Neuronal stem cell (in vitro differentiated cells): ENCODE data around the gene MAGEL2.
A peak's percentile ranks its signal among the peaks of the same experiment; 100 is the strongest.

ENCODE experiments used
- DNase-seq: peaks from one replicate; pipeline ENCODE4 v3.0.0-alpha.2; 2013; ENCODE audit warnings: low spot score
- H2AFZ ChIP-seq: one replicate; pipeline ENCODE4 v1.6.1; 2013; ENCODE audit warnings: mild to moderate bottlenecking, low read length, inconsistent platforms
- H2AK5ac ChIP-seq: 2 replicates; pipeline ENCODE4 v1.6.1; 2013; ENCODE audit warnings: low read depth, mild to moderate bottlenecking, inconsistent platforms, low read length, moderate library complexity, mixed read lengths
- H2BK120ac ChIP-seq: 2 replicates; pipeline ENCODE4 v1.6.1; 2013; ENCODE audit warnings: low read depth, mild to moderate bottlenecking, inconsistent platforms, low read length, moderate library complexity, mixed read lengths
- H2BK12ac ChIP-seq: one replicate; pipeline ENCODE4 v1.6.1; 2013; ENCODE audit warnings: low read length, inconsistent platforms
- H2BK15ac ChIP-seq: 2 replicates; pipeline ENCODE4 v1.6.1; 2013; ENCODE audit warnings: mild to moderate bottlenecking, low read length, inconsistent platforms, mixed read lengths
- H2BK5ac ChIP-seq: one replicate; pipeline ENCODE4 v1.6.1; 2013; ENCODE audit warnings: inconsistent platforms, mild to moderate bottlenecking, low read length, moderate library complexity
- H3K14ac ChIP-seq: one replicate; pipeline ENCODE4 v1.6.1; 2013; ENCODE audit warnings: low read length, inconsistent platforms
- H3K18ac ChIP-seq: 2 replicates; pipeline ENCODE4 v1.6.1; 2013; ENCODE audit warnings: low read length, inconsistent platforms
- H3K23ac ChIP-seq: 2 replicates; pipeline ENCODE4 v1.6.1; 2013; ENCODE audit warnings: low read depth, mild to moderate bottlenecking, mixed read lengths, low read length, inconsistent platforms; ENCODE audit not compliant: poor library complexity
- H3K27ac ChIP-seq: replicated peaks from 3 replicates; pipeline ENCODE4 v1.5.1; 2013; ENCODE audit warnings: low read length, inconsistent platforms
- H3K27me3 ChIP-seq, 3 experiments: 2 replicates each; pipeline ENCODE4 v1.6.1; 2013; ENCODE audit warnings: low read length in 3 of 3, mild to moderate bottlenecking in 2 of 3, inconsistent platforms in 1 of 3, low read depth in 1 of 3, mixed read lengths in 1 of 3, moderate library complexity in 1 of 3; ENCODE audit not compliant: control insufficient read depth in 3 of 3, insufficient read depth in 3 of 3
- H3K36me3 ChIP-seq, 2 donors: replicated peaks in 1 of 2; 2 replicates each; pipeline ENCODE4 v1.6.1; 2013; ENCODE audit warnings: low read length in 2 of 2; ENCODE audit not compliant: control insufficient read depth in 2 of 2, insufficient read depth in 2 of 2
- H3K4ac ChIP-seq: 2 replicates; pipeline ENCODE4 v1.6.1; 2013; ENCODE audit warnings: inconsistent platforms, mild to moderate bottlenecking, low read length, moderate library complexity
- H3K4me1 ChIP-seq, 2 donors: 1 replicate in 1 of 2; 2 replicates in 1 of 2; pipeline ENCODE4 v1.6.1; 2013; ENCODE audit warnings: low read length in 2 of 2, low read depth in 1 of 2; ENCODE audit not compliant: control insufficient read depth in 2 of 2, insufficient read depth in 1 of 2
- H3K4me2 ChIP-seq: one replicate; pipeline ENCODE4 v1.6.1; 2013; ENCODE audit warnings: mild to moderate bottlenecking, low read length, inconsistent platforms; ENCODE audit not compliant: insufficient read depth, poor library complexity, severe bottlenecking
- H3K4me3 ChIP-seq, 2 donors: 2 replicates each; pipeline ENCODE4 v1.5.1; 2013; ENCODE audit warnings: low read length in 2 of 2, mild to moderate bottlenecking in 2 of 2, inconsistent platforms in 1 of 2, moderate library complexity in 1 of 2
- H3K79me1 ChIP-seq: one replicate; pipeline ENCODE4 v1.6.1; 2013; ENCODE audit warnings: low read depth, mild to moderate bottlenecking, inconsistent platforms, low read length, moderate library complexity
- H3K9ac ChIP-seq: one replicate; pipeline ENCODE4 v1.6.1; 2013; ENCODE audit warnings: mild to moderate bottlenecking, low read depth, low read length, inconsistent platforms; ENCODE audit not compliant: poor library complexity
- H3K9me3 ChIP-seq, 2 donors: replicated peaks in 1 of 2; 2 replicates each; pipeline versions ENCODE3 to v1.6.1; 2013; ENCODE audit warnings: low read length in 2 of 2, mild to moderate bottlenecking in 2 of 2, inconsistent platforms in 1 of 2, low read depth in 1 of 2, mixed read lengths in 1 of 2, moderate library complexity in 1 of 2; ENCODE audit not compliant: control insufficient read depth in 2 of 2, insufficient read depth in 1 of 2
- H4K8ac ChIP-seq: one replicate; pipeline ENCODE4 v1.6.1; 2013; ENCODE audit warnings: low read depth, mild to moderate bottlenecking, inconsistent platforms, low read length, moderate library complexity
- H4K91ac ChIP-seq: one replicate; pipeline ENCODE4 v1.6.1; 2013; ENCODE audit warnings: low read length, low read depth, mild to moderate bottlenecking, inconsistent platforms; ENCODE audit not compliant: poor library complexity
- WGBS, 2 donors: extraction: QIAGEN DNeasy Blood & Tissue Kit; methylation state at CpG; one replicate each; pipeline ENCODE4 v1.1.7; 2013; ENCODE audit warnings: missing lambda C conversion rate in 2 of 2, mixed read lengths in 1 of 2; ENCODE audit not compliant: insufficient read length in 2 of 2, insufficient replicate concordance in 1 of 2; ENCODE audit errors: extremely low coverage in 2 of 2; 5-methylcytosine and 5-hydroxymethylcytosine counted together

MAGEL2 gene

DNA sequence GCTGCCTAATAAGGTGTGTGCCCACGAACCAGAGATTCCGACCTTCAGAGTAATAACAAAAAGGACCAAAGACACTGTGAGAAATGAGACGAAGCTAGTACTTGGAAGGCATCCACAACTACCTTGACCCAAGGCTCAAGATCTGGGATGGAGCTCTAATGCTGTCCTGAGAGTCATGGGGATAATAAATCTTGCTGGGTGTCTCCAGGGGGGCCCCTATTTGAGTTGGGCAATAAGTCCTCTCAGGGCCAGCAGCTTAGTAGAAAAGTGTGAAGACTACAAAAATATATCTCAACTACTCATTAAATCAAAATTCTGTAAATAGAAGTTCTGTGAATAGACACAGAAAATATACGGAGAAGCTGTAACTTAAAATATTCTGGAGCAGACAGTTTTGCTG is 42.3 kb upstream of the MAGEL2 start:
- Histone ChIP-seq H2AFZ (peak overlapping the region; percentile 55), H3K23ac (no peak overlapping the region), H3K79me1 (peaks cover 3% of the 10 kb centered on the region), H3K27ac (no peak overlapping the region), H3K18ac (no peak overlapping the region), H2BK12ac (no peak overlapping the region), H3K9me3 (peaks cover 0 to 14% of the 10 kb centered on the region in 2 donors), H4K91ac (no peak overlapping the region), H3K4me1 (peaks cover 9 to 16% of the 10 kb centered on the region in 2 donors), H3K9ac (no peak overlapping the region), H2BK15ac (no peak overlapping the region), H3K36me3 (peaks cover 0 to 9% of the 10 kb centered on the region in 2 donors), H3K27me3 (no peaks in the 10 kb centered on the region), H3K4me3 (no peak overlapping the region), H3K4ac (no peak overlapping the region), H3K4me2 (no peak overlapping the region), H2BK120ac (no peak overlapping the region), H2BK5ac (no peak overlapping the region), H2AK5ac (no peak overlapping the region), H4K8ac (no peak overlapping the region), H3K14ac (no peak overlapping the region)
- no CpG with 5 or more reads among the region's 4 CpGs for WGBS, 2 donors
- DNase-seq, result no peak

DNA sequence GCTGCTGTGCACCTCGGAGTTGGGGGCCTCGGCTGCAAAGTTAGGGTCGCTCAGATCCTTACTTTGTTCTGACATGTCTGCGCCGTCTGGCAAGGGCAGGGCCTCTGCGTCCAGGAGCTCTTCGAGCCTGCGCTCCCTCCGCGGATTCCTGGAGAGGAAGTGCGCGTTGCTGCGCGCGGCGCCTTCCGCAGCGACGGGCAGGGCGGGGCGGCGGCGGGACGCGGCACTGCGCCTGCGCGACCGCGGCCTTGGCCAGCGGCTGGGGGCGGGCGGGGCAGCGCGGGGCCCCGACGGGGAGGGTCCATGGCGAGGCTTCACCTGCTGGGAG is 39.4 kb upstream of the MAGEL2 start, which contains the start of gene NDN:
Gene NDN (minus strand): TSS at position 163 of the 328 bp plus-strand sequence. CDS start 88 bp downstream, at position 75.
- peak within 1 kb of the TSS; percentile 86 for H3K9ac ChIP-seq
- H3K27me3 ChIP-seq, result no peaks in the 10 kb centered on the region
- H2AFZ ChIP-seq, result peak within 1 kb of the TSS; percentile 60
- H3K4me2 ChIP-seq, result peak within 1 kb of the TSS; percentile 65
- H2BK5ac ChIP-seq, result peak within 1 kb of the TSS; percentile 31
- H3K18ac ChIP-seq, result peak within 1 kb of the TSS; percentile 82
- peak within 1 kb of the TSS; percentile 69 to 87 for H3K4me3 ChIP-seq
- H3K27ac ChIP-seq, result no peak within 1 kb of the TSS
- peaks cover 9 to 16% of the 10 kb centered on the region in 2 donors for H3K4me1 ChIP-seq
- peaks cover 3% of the 10 kb centered on the region for H3K79me1 ChIP-seq
- H4K91ac ChIP-seq, result peak within 1 kb of the TSS; percentile 82
- H3K4ac ChIP-seq, result no peak within 1 kb of the TSS
- peaks cover 0 to 6% of the 10 kb centered on the region in 2 donors for H3K9me3 ChIP-seq
- H4K8ac ChIP-seq, result no peak within 1 kb of the TSS
- no peak within 1 kb of the TSS for H2BK12ac ChIP-seq
- no peak within 1 kb of the TSS for H2BK15ac ChIP-seq
- no peak within 1 kb of the TSS for H2BK120ac ChIP-seq
- no peak within 1 kb of the TSS for H3K14ac ChIP-seq
- no CpG with 5 or more reads among the region's 38 CpGs for WGBS, 2 donors
- peak within 1 kb of the TSS; percentile 70 for H2AK5ac ChIP-seq
- peak; percentile 57 for DNase-seq
- peaks cover 0 to 12% of the 10 kb centered on the region in 2 donors for H3K36me3 ChIP-seq
- H3K23ac ChIP-seq, result peak within 1 kb of the TSS; percentile 76

DNA sequence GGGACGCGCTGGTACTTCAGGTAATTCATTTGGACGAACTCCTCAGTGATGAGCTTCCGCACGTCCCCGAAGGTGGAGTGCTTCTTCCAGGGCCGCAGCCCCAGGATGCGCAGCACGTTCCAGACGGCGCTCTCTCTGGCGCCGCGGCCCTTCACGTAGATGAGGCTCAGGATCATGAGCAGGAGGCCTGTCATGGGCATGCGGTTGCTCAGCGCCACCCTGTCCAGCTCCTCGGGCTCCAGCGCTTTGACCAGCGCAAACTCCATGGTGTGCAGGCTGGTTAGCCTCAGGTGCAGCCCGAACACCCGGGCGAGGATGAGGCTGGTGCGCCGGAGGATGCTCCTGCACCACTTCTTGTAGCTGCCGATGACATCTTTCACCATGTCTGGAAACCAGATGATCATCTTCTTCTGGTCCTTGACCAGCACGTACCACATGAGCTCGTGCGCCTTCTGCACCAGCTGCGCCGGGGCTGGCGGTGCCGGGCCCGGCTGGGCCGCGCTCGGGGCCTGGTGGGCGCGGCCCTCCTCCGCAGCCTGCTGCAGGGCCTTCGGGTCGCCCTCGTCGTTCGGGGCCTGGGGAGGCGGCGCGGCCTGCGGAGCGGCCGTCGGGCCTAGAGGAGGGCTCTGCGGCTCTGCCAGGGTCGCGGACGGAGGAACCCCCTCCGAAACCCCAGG is 38.9 kb upstream of the MAGEL2 start:
- no peak overlapping the region for H2BK120ac ChIP-seq
- peak overlapping the region; percentile 69 to 87 for H3K4me3 ChIP-seq
- peak overlapping the region; percentile 86 for H3K9ac ChIP-seq
- no CpG with 5 or more reads among the region's 57 CpGs for WGBS, 2 donors
- H3K27me3 ChIP-seq, result no peaks in the 10 kb centered on the region
- H3K79me1 ChIP-seq, result peaks cover 3% of the 10 kb centered on the region
- H3K9me3 ChIP-seq, result peaks cover 0 to 6% of the 10 kb centered on the region in 2 donors
- peak overlapping the region; percentile 76 for H3K23ac ChIP-seq
- peak overlapping the region; percentile 82 for H3K18ac ChIP-seq
- no peak overlapping the region for H3K4ac ChIP-seq
- H3K27ac ChIP-seq, result no peak overlapping the region
- peak overlapping the region; percentile 65 for H3K4me2 ChIP-seq
- H4K91ac ChIP-seq, result peak overlapping the region; percentile 82
- no peak overlapping the region for H4K8ac ChIP-seq
- no peak overlapping the region for H2BK15ac ChIP-seq
- H3K36me3 ChIP-seq, result peaks cover 0 to 12% of the 10 kb centered on the region in 2 donors
- H2BK5ac ChIP-seq, result peak overlapping the region; percentile 31
- no peak for DNase-seq
- H3K14ac ChIP-seq, result no peak overlapping the region
- no peak overlapping the region for H2BK12ac ChIP-seq
- peak overlapping the region; percentile 60 for H2AFZ ChIP-seq
- peaks cover 9 to 16% of the 10 kb centered on the region in 2 donors for H3K4me1 ChIP-seq
- peak overlapping the region; percentile 70 for H2AK5ac ChIP-seq

DNA sequence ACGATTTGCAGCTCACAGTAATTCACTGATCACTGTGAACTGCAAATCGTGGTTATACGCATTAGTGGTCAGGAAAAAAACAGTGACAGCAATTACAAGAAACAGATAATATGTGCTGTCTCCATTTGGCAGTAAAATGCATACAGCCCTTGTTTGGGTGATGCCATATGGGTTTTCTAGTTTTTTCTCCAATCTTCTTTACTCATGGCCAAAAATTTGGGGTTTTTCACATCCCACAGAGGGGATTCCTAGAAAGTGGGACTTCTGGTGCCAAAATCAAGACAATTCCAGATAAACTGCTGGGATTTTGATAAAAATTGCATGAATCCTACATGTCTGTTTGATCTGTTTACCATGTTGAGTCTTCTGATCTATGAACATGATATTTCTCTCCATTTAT is 23.8 kb upstream of the MAGEL2 start:
- Histone ChIP-seq H4K91ac (no peak overlapping the region), H2BK5ac (no peak overlapping the region), H3K9ac (no peak overlapping the region), H3K18ac (no peak overlapping the region), H3K14ac (no peak overlapping the region), H3K4me1 (no peaks in the 10 kb centered on the region), H3K36me3 (no peaks in the 10 kb centered on the region), H4K8ac (no peak overlapping the region), H3K9me3 (peaks cover 0 to 3% of the 10 kb centered on the region in 2 donors), H3K27me3 (no peaks in the 10 kb centered on the region), H2AK5ac (no peak overlapping the region), H3K4me3 (no peak overlapping the region), H2BK12ac (no peak overlapping the region), H3K27ac (no peak overlapping the region), H3K23ac (no peak overlapping the region), H2BK120ac (no peak overlapping the region), H3K4me2 (no peak overlapping the region), H2BK15ac (no peak overlapping the region), H3K4ac (no peak overlapping the region), H2AFZ (no peak overlapping the region), H3K79me1 (no peaks in the 10 kb centered on the region)
- no peak for DNase-seq
- WGBS, 2 donors, result no CpG with 5 or more reads among the region's 3 CpGs
